Measurements from ENCODE around the gene TRIP10.
"Not testable (repeated sequence)": the region's sequence is repeated elsewhere in the genome, so short reads cannot be mapped to it uniquely, and the experiment has no call there.

Gene TRIP10, protein sequence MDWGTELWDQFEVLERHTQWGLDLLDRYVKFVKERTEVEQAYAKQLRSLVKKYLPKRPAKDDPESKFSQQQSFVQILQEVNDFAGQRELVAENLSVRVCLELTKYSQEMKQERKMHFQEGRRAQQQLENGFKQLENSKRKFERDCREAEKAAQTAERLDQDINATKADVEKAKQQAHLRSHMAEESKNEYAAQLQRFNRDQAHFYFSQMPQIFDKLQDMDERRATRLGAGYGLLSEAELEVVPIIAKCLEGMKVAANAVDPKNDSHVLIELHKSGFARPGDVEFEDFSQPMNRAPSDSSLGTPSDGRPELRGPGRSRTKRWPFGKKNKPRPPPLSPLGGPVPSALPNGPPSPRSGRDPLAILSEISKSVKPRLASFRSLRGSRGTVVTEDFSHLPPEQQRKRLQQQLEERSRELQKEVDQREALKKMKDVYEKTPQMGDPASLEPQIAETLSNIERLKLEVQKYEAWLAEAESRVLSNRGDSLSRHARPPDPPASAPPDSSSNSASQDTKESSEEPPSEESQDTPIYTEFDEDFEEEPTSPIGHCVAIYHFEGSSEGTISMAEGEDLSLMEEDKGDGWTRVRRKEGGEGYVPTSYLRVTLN

DNA sequence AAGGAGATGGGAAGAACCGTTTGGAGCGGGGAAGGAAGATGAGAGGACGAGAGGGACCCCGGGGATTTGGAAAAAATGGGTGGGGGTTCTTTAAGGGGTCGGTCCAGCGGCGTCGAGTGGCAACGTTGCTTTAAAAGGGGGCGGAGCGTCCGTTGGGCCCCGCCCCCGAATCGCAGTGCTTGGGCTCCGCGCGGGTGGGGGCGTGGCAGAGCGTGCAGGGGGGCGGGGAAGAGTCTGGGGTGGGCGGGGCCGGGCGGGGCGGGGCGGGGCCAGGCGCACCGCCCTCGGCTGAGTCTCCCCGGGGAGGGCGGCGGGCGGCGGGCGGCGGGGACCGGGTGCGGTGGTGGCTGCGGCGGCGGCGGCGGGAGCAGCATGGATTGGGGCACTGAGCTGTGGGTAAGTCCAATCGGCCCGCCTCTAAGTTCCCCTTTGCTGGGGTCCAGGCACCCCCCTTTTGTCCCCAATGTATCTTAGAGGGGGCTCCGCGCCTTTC, at the start of gene TRIP10:
Gene TRIP10 (plus strand): TSS at position 291 of the 493 bp plus-strand sequence. CDS start 82 bp downstream, at position 373.
- in situ Hi-C loops (cut with MboI; ENCODE audit: low sequenced_read_pairs): loop anchor here (10.0 kb wide), 1 partner anchor 125 kb away; no protein-coding TSS in a partner anchor

DNA sequence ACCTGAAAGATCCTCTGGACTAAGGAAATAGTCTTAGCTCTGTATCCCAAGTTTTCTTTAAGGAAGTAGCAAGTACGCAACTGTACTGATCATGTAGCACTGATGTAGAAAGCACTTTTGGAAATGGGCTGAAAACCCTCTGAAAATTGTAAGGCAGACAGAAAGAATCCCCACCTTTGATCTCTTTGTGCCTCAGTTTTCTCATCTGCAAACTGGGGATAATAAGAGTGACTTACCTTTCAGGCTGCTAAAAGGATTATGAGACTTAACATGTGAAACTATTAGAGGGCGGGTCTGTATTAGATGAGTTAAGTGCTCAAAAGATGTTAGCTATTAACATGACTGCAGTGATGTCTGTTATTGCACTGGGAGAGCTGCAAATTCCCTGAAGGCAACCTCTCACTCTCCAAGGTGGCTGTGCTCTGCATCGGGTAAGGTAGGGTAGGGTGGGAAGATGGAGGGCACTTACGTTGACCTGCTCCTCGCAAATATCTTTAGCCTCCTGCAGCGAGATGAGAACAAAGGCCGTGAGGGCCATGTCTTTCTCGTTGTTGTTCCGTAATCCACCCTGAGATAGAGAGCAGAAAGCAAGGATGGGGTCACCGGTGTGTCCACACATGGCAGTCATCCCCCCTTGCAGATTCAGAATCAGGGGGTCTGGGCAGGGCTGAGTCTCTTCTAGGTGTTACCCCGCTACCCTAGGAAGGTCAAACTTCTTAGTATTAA, 49.2 kb upstream of the TRIP10 start:
- in situ Hi-C loops (cut with MboI; ENCODE audit: low sequenced_read_pairs): no loop called here

DNA sequence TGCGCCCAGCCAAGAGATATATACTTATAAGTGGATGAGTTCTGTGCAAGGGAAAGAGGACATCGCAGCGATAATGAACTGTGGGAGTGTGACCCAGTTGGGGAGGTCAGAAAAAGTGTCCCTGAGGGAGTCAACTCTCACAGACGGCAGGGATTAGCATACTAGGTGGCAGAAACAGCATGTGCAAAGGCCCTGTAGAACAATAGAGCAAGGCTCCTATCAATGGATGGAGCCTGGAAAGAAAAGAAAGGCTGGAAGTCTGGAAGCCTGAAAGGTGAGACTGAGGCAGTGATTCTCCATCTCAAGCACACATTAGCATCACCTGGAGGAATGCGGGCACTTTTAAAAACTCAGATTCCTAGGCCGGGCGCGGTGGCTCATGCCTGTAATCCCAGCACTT, 48.1 kb upstream of the TRIP10 start:
- in situ Hi-C loops (cut with MboI; ENCODE audit: low sequenced_read_pairs): no loop called here

DNA sequence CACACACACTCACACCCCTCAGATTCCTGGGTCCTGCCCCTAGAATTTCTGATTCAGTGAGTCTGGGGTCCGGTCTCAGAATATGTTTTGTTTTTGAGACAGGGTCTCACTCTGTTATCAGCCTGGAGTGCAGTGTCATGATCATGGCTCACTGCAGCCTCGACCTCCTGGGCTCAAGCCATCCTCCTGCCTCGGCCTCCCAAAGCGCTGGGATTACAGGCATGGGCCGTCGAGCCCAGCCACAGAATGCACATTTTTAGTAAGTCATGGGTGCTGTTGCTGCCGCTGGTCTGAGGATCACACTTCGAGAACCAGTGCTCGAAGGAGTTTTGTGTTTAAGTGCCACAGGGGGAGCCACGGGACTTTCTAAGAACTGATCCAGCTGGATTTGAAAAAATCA, 47.5 kb upstream of the TRIP10 start:
- in situ Hi-C loops (cut with MboI; ENCODE audit: low sequenced_read_pairs): no loop called here

DNA sequence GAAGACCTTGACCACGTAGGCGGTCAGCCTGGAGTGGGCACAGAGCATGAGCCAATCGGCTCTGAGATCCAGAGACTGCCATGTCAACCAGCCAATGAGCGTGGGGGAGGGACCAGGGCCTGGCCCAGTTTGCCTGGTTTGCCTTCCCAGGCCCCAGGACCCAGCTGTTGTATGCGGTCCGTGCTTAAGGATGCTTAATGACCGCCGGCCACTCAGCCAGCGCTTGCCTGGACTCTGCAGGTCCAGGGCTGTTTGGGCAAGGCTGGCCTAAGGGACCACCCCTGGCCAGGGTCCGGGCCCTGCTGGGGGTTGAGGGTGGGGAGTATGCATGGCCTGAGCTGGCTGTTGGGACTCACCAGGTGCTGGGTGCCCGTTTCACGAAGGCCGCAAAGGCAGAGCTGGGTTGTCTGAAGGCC, 46.4 kb upstream of the TRIP10 start:
- in situ Hi-C loops (cut with MboI; ENCODE audit: low sequenced_read_pairs): no loop called here

DNA sequence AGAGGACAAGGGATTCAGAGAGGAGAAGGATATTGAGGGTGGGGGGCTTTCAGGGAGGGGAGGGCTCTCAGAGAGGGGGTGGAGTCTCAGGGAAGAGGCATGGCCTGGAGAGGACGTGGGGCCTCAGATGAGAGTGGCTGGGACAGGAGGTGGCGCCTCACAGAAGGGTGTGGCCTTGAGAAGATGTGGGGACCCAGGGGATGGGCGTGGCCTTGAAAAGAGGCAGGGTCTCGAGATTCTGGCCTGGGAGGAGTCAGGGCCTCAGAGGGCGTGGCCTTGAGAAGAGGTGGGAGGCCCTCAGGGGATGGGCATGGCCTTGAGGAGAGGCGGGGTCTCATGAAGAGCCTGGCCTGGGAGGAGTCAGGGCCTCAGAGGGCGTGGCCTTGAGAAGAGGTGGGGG, 45.8 kb upstream of the TRIP10 start:
- in situ Hi-C loops (cut with MboI; ENCODE audit: low sequenced_read_pairs): no loop called here

DNA sequence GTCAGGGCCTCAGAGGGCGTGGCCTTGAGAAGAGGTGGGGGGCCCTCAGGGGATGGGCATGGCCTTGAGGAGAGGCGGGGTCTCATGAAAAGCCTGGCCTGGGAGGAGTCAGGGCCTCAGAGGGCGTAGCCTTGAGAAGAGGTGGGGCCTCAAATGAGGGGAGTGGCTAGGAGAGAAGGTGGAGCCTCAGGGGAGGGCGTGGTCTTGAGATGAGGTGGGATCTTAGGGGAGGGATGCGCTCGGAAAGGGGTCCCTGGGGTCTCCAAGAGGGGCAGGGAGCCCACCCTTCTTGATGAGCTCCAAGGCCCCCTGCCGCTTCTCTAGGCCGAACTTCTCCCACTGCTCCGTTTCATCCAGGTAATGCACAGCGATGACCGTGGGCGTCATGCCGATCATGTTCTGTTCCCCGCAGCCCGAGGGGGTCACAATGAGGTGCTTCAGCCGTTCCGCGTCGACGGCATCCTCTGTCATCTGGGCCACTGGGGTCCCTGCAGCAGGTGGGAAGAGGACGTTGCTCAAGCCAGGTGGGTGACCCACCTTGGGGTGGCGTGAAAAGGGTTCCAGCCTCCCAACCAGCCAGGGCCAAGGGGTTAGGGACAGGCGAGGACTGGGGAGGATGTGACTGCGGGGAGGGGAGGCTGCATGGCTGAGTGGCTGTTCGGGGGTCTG, 45.2 kb upstream of the TRIP10 start:
- in situ Hi-C loops (cut with MboI; ENCODE audit: low sequenced_read_pairs): no loop called here

DNA sequence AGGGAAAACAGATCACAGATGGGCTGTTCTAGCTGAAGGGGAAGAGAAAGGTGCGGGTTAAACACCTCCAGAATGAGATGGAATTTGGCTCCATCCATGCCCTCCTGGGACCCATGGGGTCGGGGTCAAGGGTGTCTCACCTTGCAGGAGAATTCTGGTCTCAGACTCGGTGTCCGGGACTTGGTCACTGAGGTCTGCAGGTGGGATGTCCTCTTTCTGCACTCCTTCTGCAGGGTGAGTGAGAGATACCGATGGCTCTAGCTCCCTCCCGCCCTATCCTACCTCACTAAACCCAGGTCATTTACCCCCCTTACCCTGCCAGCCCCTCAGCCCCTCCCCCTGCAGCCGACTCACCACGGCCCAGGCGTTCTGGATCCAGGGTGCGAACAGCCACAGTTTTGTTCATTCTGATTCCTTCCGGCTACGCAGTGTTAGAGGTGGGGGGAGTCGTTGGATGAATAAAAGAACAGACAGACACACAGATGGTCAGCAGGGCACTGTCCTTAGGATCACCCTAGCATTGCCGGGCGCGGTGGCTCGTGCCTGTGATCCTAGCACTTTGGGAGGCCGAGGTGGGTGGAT, 43.1 kb upstream of the TRIP10 start:
- in situ Hi-C loops (cut with MboI; ENCODE audit: low sequenced_read_pairs): no loop called here

DNA sequence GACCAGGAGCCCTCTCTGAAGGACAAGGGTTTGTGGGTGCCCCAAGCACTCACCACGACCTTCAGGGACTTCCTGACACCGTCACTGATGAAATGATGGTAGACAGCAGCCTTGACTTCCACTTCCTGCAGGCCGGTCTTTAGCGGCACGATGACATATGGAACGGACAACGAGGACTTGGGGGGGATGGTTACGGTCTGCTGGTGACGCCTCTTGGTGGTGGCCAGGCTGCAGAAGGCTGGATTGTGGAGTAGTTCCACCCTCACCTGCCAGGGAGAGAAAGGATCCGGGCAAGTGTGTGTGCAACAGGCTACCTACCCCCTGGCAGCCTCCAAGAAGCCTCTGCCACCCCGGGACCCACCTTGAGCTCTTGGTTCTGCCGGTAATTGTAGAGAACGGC, 42.2 kb upstream of the TRIP10 start:
- in situ Hi-C loops (cut with MboI; ENCODE audit: low sequenced_read_pairs): no loop called here

DNA sequence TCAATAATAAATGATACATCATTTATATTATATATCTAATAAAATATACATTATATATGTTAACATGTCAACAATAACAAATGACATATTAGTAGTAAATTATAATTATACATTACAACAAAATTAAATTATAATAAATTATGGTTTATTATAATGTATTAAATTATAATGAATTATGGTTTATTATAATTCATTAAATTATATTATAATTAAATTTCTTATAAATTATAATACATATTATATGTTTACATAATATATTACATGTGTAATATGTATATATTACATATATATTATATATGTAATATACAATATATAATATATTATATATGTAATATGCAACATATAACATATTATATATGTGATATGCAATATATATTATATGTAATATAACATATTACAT, 39.5 kb upstream of the TRIP10 start:
- in situ Hi-C loops (cut with MboI; ENCODE audit: low sequenced_read_pairs): no loop called here

DNA sequence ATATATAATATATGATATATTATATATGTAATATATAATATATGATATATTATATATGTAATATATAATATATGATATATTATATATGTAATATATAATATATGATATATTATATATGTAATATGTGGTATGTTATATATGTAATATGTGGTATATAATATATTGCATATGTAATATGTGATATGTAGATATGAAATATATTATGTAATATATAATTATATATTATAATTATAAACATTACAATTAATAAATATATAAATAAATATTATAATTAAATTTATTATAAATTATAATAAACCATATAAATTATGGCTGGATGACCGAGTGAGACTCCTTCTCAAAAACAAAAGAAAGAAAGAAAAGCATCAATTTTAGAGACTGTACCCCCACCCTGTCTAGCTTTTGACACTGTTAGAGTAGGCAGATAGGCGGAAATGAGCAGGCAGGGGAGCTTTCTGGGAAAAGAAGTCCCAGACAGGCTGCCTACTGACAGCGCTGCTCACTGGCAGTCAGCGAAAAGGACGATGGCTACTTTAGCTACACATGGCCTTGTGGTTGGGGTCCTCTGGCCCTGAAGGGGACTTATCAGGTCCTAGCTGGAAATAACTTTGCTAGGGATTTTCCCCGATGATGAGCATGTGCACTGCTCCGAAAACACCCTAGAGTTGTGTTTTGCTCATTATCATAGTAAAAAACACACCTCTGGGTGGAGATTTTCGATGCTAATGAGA, 38.7 kb upstream of the TRIP10 start:
- in situ Hi-C loops (cut with MboI; ENCODE audit: low sequenced_read_pairs): no loop called here

DNA sequence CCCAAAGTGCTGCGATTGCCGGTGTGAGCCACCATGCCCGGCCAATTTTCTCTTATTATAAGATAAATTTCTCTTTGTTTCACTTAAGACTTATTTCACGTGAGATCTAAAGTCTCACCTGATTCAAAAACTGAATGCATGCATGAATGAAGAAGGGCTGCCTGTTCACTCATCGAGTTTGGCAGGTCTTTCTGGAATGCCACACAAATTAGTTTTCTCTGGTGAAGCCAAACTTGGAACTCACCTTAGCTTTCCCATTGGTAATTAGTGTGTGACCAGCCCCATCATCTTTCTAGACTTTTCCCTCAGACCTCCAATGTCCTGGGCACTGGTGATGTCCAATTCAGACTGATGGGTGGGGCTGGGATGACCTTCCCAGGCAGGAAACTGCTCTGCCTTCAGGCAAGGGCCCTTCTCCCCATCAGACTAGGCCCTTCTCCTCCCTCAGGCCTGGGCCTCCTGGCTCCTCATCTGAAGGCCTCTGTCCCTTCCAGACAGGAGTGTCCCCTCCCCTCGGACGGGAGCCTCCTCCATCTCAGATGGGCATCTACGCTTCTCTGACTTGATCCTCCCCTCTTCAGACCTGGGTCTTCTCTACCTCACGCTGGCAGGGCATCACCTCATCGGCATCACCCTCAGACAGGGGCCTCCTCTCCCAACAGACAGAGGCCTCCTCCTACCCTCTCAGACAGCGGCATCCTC, 33.4 kb upstream of the TRIP10 start:
- in situ Hi-C loops (cut with MboI; ENCODE audit: low sequenced_read_pairs): no loop called here

DNA sequence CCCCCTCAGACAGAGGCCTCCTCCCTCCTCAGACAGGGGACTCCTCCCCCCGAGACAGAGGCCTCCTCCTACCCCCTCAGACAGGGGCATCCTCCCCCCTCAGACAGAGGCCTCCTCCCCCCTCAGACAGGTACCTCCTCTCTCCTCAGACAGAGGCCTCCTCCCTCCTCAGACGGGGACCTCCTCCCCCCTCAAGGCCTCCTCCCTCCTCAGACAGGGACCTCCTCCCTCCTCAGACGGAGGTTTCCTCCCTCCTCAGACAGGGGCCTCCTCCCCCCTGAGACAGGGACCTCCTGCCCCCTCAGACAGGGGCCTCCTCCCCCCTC, 32.9 kb upstream of the TRIP10 start:
- in situ Hi-C loops (cut with MboI; ENCODE audit: low sequenced_read_pairs): no loop called here

DNA sequence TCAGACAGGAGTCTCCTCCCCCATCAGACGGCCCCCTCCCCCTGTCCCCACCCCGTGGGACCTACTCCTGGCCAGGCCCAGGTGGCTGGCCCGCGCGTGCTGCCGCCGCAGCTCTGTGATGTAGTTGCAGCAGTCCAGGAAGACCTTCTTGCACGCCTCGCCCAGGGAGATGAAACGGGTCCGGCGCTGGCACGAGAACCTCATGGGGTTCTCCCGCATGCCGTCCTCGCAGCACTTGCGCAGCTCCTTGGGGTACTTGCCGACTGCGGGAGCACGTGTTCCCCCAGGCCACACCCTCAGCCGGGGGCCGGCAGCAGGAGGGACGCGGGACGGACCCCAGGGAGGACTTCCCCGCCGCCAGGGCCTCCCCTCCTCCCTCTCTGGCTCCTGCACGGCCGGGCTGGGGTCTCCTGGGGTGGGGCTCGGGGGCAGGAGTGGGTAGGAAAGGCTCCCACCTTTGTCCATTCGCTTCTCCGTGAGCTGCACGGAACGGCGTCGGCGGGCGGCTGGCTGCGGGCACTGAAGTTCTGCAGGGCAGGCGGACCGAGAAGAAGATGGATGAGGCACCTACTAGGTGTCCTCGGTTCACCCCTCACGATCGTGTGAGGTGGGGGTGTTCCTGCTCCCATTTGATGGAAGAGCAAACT, 32.3 kb upstream of the TRIP10 start:
- in situ Hi-C loops (cut with MboI; ENCODE audit: low sequenced_read_pairs): no loop called here

DNA sequence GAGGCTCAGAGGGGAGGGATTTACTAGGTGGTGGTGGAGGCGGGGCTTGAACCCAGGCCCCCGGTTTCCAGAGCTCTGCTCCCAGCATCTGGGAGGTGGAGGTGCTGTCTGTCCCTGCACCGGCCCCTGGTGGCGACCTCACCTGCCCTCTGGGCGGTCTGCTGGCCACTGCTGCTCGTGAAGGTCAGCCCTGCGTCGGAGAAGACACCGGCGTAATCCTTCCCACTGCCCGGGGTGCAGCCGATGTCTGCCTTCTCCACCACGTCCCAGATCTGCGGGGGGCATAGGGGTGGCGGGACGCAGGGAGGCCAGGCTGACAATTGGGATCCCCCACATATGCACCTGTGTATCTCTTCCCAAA, 31.8 kb upstream of the TRIP10 start:
- in situ Hi-C loops (cut with MboI; ENCODE audit: low sequenced_read_pairs): no loop called here

DNA sequence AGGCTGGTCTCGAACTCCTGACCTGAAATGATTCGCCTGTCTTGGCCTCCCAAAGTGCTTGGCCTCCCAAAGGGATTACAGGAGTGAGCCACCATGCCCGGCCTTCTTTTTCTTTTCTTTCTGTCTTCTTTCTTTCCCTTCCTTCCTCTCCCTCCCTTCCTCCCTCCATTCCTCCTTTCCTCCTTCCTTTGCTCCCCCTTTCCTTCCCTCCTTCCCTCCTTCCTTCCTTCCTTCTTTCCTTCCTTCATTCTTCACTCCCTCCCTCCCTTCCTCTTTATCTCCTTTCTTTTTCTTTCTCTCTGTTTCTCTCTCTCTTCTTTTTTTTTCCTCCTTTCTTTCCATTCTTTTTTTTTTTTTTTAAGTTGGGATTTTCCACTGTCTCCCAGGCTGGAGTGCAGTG, 31.1 kb upstream of the TRIP10 start:
- in situ Hi-C loops (cut with MboI; ENCODE audit: low sequenced_read_pairs): no loop called here

DNA sequence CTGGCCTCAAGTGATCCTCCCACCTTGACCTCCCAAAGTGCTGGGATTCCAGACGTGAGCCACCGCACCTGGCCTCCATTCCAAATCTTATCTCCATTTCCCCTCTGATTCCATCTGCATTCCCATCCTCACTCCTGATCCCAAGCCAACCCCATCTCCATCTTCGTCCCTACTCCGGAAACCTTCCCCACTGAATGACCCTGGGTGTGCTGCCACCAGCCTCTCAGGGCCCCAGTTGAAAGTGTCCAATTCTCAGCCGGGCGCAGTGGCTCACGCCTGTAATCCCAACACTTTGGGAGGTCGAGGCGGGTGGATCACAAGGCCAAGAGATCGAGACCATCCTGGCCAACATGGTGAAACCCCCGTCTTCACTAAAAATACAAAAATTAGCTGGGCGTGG, 30.6 kb upstream of the TRIP10 start:
- in situ Hi-C loops (cut with MboI; ENCODE audit: low sequenced_read_pairs): not testable (repeated sequence)

DNA sequence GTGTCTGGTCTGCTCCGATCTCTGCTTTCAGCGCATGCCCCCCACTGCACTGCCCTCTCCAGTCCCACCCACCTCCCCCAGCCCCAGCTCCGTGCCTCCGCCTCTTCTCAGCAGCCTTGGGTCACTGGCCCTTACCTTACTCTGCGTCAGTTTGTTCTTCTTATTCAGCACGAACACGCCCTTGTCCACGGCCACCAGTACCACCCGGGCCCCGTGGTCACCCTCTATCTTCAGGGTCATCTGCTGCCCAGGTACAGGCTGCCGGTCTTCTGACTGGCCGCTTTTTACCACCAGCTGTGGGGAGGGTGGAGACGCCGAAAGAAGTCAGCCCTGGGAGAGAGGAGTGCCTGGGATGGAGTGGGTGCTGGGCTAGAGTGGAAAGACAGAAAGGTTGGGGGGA, 29.9 kb upstream of the TRIP10 start:
- in situ Hi-C loops (cut with MboI; ENCODE audit: low sequenced_read_pairs): no loop called here
